ENCODE data around the gene BBS4.
"Not testable (repeated sequence)": the region's sequence is repeated elsewhere in the genome, so short reads cannot be mapped to it uniquely, and the experiment has no call there.

- TF ChIP-seq, protein P1, sequence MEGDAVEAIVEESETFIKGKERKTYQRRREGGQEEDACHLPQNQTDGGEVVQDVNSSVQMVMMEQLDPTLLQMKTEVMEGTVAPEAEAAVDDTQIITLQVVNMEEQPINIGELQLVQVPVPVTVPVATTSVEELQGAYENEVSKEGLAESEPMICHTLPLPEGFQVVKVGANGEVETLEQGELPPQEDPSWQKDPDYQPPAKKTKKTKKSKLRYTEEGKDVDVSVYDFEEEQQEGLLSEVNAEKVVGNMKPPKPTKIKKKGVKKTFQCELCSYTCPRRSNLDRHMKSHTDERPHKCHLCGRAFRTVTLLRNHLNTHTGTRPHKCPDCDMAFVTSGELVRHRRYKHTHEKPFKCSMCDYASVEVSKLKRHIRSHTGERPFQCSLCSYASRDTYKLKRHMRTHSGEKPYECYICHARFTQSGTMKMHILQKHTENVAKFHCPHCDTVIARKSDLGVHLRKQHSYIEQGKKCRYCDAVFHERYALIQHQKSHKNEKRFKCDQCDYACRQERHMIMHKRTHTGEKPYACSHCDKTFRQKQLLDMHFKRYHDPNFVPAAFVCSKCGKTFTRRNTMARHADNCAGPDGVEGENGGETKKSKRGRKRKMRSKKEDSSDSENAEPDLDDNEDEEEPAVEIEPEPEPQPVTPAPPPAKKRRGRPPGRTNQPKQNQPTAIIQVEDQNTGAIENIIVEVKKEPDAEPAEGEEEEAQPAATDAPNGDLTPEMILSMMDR (IDR thresholded peaks at IDR 0.05): not testable (repeated sequence)
- TF ChIP-seq POLR2A (IDR thresholded peaks at IDR 0.05): not testable (repeated sequence)
Observed at GRCh38 chr15:72663931-72664330, 22.1 kb upstream of the BBS4 start.
